Activated T-helper 1 cell treated with Interleukin-2 at 50 U/mL for 16 hours (primary cell): ENCODE measurements around the gene DDX49.
A peak's percentile ranks its signal among the peaks of the same experiment; 100 is the strongest.
"Not testable (repeated sequence)": the region's sequence is repeated elsewhere in the genome, so short reads cannot be mapped to it uniquely, and the experiment has no call there.

Experiments
- DNase-seq: peaks from one replicate; pipeline ENCODE4 v3.0.0-alpha.2; 2020; ENCODE audit warnings: low read depth

The DDX49 gene

DNA sequence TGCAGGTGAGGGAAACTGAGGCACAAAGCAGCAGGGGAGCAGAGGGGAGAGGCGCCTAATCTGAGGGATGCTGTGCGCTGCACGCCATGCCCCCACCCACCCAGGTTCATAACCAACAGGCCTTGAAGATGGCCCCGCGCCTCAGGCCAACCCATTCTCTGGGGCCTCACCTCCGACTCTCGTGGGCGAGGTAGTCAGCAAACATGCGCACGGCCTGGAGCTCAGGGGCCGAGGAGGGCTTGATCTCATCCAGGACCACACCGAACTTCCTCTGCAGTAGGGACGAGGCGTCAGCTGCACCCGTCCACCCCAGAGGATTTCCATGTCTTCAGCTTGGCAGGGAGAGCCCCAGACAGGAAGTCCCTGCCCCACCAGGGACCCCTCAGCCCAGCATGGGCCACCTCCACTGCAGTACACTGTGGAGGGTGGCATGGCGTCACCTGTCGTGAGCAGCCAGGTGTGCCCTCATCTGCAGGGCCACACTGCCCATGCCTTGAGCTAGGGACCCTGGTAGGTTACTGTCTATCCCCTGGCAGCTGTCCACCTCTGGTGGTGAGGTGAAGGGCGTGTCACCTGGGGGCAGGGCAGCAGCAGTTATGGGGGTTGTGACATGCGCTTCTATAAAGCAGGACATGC is 8.6 kb upstream of the DDX49 start:
- DNase-seq: no peak

DNA sequence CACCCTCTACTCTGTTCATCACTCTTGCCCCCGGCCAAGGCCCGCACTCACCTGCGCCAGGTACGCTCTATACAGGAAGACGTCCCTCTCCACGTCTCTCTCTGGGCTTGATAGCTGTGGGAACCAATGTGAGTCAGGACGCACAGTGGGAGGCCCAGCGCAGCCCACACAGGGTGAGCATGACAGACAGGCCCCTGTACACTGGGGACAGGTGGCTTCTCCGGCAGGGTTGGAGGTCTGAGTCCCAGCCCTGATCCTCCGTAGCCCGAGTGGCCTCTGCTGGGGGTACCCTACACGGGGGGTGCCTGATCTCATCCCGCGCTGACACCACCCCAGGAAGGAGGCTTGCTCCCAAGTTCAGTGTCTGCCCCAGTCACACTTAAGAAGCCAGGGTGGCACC is 6.6 kb upstream of the DDX49 start:
- no peak for DNase-seq

DNA sequence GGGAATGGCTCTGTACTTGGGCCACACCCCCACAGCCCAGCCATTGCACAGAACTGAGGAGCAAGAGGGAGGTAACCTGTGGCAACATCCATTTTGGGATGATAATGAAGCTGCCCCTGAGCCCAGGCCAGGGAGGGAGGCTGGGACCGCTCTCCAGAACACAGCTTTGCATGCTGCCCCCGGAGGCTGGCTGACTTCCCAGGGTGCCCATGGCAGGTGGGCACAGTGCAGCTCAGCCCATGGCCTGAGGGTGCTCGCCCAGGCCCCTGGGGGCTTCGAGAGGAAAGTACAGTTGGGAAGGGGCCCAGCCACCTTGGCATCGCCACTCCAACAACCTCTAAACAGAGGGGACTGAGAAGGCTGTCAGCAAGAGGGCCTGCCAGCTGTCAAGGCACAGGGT is 6.0 kb upstream of the DDX49 start:
- no peak for DNase-seq

DNA sequence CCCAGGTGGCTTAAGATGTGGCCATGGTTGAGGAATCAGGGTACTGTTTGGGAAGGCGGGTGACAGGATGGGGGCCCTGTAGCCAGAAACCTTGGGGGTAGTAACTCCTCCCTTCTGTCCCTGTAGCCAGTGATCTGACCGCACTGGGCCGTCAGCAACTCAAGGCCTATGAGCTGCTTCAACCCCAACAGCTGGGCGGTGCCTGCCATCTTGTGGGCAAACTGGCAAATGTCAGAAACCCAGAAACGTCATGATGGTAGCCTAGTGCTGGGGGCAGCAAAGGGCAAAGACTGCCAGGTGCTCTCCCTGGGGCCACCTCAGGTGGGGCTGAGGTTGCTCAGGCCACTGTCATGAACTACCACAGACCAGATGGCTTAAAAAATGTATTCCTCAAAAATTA is 3.9 kb upstream of the DDX49 start:
- DNase-seq: no peak

DNA sequence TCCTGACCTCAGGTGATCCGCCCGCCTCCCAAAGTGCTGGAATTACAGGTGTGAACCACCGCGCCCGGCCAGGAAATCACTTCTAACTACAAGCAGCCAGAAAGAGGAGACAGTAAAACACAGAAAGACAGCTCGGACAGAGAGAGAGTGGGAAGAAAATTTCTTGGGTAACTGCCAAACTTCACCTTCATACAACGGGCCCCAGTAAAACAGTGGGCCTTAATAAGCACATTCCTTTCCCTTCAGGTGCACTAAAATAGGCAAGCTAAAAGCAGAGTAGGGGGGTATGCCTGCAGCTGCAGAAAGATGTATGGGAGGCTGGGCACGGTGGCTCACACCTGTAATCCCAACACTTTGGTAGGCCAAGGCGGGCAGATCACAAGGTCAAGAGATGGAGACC is 1.9 kb upstream of the DDX49 start:
- not testable (repeated sequence) for DNase-seq

DNA sequence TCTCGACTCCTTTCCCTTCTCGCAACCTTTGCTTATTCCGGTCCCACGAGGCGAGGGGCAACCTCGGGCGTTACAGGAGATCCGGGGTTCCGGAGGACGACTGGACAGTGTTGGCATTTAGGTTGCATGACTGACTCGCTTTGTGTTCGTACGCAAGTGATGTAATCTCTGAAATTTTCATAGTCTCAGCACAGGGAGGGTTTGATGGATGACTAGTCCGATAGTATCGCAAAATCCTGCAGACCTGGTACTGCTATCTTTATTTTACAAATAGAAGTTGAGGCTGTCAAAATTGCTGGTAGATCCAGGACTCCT is 342 bp downstream of the DDX49 start:
- DNase-seq: no peak

DNA sequence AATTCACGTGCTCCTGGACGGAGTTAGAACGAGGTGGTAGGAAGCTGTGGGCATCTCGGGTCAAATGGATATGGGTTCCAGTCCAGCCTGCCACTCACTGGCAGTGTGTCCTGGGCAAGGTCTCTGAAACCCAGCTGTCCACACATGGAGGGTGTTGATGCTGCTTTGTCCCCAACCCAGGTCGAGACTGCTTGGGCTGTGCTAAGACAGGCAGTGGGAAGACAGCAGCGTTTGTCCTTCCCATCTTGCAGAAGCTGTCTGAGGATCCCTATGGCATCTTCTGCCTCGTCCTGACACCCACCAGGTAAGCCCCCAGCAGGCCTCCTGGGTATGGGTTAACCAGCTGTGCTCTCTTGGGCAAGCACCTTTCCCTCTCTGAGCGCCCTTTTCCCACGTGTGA is 885 bp downstream of the DDX49 start:
- no peak for DNase-seq

DNA sequence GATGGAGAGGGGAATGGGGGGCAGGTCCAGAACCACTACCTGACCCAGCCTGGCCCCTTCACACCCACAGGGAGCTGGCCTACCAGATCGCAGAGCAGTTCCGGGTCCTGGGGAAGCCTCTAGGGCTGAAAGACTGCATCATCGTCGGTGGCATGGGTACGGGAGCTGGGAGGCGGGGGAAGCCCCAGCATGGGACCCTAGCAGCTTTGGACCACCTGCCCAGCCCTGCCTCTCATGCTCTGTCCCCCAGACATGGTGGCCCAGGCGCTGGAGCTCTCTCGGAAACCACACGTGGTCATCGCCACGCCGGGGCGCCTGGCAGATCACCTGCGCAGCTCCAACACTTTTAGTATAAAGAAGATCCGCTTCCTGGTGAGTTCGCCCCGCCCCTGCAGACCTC is 2.1 kb downstream of the DDX49 start:
- DNase-seq: no peak

DNA sequence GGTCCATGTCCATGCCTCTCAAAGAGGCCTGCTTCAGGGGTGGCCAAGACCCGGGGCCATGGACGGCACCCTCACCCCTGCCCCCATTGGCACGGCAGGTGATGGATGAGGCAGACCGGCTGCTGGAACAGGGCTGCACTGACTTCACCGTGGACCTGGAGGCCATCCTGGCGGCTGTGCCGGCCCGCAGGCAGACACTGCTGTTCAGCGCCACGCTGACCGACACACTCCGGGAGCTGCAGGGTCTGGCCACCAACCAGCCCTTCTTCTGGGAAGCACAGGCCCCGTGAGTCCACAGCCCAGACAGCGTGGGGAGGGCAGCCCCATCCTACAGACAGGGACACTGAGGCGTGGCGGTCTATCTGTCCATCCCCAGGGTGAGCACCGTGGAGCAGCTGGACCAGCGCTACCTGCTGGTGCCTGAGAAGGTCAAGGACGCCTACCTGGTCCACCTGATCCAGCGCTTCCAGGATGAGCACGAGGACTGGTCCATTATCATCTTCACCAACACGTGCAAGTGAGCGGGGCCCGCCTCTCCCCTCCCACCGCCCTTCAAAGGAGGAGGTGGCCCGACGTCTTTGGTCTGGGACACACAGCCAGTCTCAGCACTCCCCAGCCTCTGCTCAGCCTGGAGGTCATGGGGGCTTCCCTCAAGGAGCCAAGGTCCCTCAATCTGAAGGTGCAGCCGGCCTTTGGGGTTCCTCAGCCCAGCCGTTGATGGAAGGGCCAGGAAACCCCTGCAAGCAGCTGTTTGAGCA is 2.9 kb downstream of the DDX49 start:
- DNase-seq: no peak

DNA sequence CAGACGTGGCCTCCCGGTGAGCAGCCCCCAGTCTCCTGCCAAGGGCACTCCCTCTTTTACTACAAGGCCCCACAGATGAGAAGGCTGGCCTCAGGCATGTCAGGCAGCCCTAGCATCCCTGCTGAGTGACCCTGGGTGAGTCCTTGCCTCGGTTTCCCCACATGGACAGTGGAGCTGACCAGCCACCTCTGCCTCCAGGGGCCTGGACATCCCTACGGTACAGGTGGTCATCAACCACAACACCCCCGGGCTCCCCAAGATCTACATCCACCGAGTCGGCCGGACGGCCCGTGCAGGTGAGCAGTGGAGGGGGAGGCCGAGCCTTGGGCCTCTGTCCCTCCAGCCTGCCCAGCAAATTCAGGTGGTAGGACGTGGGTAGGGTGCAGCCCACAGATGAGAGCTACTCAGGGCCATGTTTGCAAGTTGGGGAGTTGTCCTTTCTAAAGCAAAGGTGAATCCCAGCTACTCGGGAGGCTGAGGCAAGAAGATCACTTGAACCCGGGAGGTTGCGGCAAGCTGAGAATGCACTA is 5.2 kb downstream of the DDX49 start:
- no peak for DNase-seq

DNA sequence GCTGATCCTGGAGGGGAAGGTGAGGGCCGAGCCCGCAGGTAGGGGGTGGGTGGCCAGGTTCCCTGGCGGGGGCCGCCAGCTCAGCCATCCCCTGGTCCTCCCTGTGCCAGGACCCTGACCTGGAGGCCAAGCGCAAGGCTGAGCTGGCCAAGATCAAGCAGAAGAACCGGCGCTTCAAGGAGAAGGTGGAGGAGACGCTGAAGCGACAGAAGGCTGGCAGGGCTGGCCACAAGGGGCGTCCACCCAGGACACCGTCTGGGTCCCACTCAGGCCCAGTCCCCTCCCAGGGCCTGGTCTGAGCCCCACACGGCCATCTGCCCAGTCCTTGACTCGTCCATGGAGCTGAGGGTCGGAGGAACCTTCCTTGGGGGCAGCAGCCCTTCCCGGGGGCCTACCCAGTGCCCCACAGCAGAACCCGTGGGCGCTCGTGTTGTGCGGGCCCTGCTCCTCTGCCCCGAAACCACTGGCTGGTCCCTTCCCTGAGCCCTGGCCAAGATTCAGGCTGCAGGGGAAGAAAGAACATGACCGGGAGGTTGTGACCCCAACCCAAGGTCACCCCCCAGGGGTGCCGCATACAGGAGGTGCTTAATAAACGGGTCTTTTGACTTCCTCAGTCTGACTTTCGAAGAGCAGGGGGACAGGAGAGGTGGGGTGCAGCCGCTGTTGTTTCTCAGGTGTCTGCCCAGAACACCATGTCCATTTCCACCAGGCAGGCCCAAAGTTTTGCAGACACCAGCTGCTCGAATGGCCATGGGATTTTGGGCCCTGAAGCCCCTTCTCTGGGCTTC is 8.7 kb downstream of the DDX49 start:
- no peak for DNase-seq

DNA sequence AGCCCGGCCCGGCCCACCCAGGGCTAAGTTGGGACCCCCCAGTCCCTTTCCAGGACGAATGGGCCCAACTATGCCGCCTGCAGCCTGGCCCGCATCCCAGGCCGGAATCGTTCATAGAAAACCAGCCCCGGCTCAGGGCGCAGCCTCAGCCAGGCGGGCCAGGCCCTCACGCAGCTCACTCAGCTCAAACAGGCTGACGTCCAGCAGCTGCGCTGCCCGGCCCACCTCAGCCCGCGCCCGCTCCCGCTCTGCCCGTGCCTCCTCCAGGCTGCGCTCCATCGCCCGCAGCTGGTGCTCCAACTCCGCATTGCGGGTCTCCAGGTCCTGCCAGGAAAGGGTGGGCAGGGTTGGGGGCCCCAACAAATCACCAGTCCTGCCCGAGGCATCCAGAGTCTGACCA is 9.8 kb downstream of the DDX49 start:
- no peak for DNase-seq

DNA sequence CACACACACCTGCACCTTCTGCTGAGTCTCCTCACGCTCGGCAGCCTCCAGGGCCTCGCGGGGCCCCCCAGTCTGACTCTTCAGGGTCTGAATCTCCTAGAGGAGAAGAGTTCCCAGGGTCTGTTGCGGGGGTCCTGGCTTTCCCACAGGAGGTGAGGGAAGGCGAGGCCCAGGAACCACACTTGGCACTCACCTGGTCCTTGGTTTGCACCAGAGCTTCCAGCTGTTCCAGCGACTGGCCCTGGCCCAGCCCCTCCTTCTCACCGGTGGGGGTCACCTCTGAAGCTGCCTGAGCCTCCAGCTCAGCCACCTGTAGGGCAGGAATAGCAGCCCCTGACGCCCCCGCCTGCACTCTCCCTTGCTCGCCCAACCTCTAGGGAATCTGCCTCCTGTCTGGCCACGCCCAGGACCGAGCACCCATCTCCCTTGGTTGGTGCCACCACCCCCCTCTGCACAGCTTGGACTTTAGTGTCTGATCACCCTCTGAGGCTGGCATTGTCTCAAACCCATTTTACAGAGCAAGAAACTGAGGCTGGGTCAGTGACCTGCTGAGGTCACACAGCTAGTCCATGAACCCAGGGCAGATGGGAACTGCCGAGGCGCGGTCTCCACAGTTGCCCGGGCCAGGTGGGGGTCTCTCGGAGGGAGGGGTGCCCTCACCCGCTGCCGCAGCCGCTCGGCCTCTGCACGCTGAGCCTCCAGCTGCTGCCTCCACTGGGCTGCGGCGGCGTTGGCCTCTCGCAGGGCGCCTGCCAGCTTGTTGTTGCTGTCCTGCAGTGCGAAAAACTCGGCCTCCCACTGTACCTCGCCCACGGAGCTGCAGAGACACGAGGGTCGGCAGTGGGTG is 12.0 kb downstream of the DDX49 start:
- DNase-seq: no peak

DNA sequence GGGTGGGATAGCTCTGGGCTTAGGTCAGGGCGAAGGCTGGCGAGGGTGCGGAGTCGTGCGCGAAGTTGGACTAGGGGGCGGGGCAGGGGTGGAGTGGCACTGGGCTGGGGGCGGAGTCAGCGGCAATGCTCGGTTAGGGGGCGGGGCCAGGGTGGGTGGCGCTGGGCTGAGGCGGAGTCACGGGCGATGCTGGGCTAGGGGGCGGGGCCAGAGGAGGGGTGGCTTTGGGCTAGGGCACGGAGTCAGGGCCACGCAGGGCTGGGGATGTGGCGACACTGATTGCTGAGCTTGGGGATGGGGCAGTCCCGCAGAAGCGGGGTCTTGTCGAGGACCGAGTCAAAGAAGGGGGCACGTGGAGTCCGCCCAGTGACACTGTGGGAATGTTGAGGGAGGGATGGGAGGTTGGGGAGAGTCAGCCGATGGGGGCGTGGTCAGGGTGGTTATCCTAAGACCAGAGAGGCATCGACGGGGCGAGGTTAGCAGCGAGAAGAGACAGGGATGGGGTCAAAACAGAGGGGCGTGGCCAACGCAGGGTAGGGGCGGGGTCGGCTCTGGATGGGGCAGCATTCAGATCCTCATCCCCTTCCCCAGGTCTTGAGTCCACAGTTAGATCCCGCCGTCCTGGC is 12.8 kb downstream of the DDX49 start:
- DNase-seq: peak; percentile 67

DNA sequence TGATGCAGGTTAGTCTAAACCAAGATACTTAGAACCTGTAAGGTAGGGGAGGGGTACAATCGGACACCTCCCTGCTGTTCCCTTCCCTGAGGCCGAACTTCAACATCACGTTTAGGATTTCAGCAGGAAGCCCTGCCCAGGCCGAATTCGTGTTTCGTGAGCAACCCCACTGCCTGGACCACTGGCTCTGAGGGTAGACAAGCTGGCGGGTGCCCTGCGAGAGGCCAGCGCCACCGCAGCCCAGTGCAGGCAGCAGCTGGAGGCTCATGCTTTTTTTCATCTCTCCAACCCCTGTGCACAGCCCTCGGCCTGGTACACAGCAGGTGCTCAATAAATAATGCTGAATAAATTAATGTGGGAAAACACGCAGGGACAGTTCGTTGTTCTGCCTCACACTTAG is 13.8 kb downstream of the DDX49 start:
- DNase-seq: no peak

DNA sequence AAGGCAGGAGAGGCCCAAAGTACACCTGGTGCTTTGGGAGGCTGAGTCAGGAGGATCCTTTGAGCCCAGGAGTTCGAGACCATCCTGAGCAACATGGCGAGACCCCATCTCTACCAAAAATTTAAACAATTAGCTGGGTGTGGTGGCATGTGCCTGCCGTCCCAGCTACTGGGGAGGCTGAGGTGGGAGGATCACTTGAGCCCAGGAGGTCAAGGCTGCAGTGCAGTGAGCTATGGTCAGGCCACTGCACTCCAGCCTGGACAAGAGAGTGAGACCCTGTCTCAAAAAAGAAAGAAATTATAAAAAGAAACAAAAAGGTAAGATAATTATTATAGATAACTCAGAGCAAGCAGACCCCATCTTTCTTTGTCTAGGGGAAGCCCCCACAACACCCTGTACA is 19.6 kb downstream of the DDX49 start:
- DNase-seq: no peak

DNA sequence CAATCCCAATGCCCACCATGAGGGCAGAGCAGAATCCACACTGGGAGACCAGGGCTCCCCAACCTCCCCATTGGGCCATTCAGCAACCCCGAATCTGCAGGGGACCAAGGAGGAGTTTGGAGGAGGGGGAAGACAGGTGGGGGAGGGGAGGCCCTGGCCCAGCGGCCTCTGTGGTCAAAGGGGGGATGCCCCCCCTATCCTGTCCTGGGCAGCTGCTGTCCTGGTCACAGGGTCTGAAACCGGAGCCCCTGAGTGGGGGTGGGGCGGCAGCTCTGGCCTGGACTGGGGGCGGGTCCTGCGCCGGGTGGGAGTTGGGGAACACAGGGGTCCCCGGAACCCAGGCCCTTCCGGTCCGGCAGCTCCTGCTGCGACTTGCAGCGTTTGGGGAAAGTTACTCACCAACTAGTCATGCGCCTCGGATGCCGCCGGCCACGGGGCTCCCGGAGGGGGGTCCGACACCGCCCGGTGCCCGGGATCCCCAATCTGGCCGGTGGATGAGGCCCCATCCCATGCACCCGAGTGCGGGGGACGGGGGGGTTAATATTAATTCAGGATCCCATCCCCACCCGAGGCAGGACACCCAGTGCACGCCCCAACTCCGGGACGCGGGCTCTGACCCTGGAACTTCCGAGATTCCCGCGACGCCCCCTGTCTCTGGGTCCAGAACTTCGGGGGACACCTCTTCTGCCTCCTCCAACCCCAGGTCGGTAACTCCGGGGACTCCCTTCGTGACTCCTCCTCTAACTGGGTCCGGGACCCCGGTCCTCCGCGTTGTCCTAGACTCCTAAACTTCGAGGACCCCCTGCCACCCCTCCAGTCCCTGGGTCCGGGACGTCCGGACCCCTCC is 20.6 kb downstream of the DDX49 start:
- no peak for DNase-seq

DNA sequence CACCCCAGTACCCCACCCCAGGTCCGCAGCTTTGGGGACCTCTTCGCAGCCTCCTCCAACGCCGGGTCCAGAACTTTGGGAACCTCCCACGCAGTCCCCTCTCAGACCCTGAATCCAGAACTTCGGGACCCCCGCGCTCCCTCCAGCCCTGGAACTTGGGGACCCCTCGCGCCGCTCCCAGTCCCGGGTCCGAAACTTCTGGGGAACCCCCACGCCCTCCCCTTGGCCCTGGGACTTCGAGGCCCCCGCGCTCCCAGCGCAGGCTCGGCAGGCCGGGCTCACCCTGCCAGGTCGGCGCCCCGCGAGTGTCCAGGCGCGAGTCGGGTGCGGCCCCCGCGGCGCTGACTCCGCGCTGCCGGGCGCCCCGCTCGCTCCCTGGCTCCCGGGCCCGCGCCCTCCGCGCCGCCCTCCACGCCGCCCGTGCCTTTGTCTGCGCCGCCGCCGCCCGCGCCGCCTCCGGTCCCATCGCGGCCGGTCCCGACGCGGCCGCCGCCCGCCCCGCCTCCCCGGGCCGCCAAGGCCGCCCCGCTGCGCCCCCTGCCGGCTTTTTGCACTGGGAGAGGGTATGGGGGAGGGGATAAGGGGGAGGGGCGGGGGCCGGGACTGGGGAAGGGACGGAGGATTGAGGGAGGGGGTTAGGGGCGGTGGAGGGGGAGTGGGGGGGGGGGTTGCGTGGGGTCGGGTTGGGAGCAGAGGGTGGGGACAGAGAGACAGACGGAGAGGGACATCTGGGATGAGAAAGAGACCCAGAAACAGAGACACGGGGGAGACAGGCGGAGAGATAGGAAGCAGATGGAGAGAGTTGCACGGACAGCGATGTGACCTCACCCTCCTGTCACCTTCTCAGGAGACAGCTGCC is 21.5 kb downstream of the DDX49 start, which contains the start of gene HOMER3:
Gene HOMER3, minus strand, starts transcription at position 449 of the 859 bp plus-strand sequence. CDS start 2,235 bp downstream, outside the sequence.
- peak; percentile 65 for DNase-seq

DNA sequence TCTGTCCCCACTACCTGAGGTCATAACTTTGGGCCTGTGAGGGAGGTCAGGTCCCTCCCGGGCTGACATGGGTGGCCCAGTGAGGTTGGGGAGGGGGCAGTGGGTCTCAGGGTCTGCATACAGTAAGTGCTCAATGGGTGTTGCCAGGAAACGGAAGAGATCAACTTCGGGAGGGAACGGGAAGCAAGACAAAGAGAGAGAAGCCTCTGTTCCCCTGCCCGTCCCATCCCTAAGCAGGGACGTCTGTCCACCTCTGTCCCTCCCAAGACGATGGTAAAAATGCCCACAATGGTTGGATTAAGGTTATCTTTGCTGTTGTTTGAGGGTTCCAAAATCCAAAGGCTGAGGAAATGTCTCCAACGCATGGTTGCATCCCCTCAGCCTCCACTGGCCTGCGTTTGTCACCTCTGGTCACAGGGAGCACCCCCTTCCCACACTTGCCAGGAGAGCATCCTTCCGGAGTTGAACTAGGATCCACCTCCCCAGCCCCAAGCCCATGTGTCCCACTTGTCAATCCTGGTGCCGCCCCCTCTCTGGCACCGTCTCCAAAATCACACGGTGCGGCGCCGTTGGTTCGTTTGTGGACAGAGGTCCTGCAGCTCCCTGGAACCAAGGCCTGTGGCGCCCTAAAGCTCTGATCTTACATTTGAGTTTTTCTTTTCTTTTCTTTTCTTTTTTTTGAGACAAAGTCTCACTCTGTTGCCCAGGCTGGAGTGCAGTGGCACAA is 22.3 kb downstream of the DDX49 start:
- DNase-seq: no peak
